T-helper 9 cell (primary cell): ENCODE measurements around the gene PRR32.
"Not testable (repeated sequence)": the region's sequence is repeated elsewhere in the genome, so short reads cannot be mapped to it uniquely, and the experiment has no call there.

Source experiments
- DNase-seq: peaks from one replicate; pipeline ENCODE4 v3.0.0-alpha.2; 2020
- total RNA-seq, 2 donors: gene quantifications; one replicate each; lab custom pipeline; 2026; lab: John Stamatoyannopoulos, UW

PRR32 gene, protein sequence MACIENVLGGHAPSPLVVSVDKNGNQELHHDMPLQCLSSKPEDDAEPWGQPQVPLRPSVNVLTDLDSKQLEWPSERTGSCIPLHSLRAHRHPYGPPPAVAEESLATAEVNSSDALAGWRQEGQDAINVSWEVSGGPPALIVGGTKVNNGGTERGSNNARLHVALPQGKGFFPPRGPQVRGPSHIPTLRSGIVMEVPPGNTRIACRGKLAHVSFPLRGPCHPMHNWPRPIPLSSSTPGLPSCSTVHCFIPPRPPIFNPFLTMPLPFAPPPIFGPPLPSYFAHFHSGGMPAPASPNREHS
- 0 reads per million in 2 donors for total RNA-seq

DNA sequence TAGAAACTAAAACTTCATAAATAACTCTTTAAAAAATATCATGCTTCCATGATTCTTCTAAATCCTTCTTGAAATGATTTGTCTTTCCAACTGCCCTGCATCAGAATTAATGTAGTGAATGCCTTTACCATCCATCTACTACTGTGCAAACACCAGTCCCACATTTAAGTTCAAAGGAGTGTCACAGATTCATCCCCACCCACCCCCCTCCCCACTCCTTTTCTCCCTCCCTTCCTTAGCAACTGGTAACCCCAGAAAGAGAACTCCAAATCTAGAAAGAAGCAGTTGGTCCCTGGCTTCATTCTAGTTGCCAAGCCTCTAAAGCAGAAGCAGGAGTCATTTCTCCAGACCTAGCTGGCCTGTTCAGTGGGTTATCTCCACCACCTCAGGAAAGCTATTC, at the start of gene PRR32:
Gene PRR32 (plus strand): TSS at position 301 of the 400 bp plus-strand sequence. CDS start 115 bp downstream, outside the sequence.
- DNase-seq: no peak

DNA sequence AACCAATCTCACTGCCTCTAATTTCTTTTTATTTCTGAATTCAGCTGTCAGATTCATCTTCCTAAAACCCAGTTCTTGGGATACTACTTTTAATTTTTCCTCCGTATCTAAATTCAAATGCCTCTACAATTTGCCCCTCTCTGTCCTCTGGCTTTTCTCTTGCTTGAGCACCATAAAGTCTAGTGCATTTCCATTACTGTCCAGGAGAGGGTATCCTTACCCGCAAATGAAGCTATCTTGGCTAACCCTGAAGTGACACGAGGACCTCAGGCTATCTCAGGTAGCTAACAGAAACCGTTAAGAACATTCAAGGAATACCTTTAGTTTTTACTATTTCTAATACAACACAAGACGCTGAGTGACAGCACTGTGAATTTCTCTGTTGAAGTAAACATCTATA, 49.4 kb upstream of the PRR32 start:
- no peak for DNase-seq

DNA sequence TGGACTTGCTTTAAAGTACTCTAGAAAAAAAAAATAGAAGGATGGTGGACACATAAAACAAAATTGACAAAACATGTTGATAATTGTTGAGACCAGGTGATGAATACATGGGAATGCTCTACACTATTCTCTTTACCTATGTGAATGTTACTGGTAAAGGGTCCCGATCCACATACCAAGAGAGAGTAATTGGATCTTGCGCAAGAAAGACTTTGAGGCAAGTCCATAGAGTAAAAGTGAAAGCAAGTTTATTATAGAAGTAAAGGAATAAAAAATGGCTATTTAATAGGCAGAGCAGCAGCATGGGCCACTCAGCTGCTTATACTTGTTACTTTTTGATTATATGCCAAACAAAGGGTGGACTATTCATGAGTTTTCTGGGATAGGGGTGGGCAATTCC, 34.0 kb upstream of the PRR32 start:
- DNase-seq: no peak

DNA sequence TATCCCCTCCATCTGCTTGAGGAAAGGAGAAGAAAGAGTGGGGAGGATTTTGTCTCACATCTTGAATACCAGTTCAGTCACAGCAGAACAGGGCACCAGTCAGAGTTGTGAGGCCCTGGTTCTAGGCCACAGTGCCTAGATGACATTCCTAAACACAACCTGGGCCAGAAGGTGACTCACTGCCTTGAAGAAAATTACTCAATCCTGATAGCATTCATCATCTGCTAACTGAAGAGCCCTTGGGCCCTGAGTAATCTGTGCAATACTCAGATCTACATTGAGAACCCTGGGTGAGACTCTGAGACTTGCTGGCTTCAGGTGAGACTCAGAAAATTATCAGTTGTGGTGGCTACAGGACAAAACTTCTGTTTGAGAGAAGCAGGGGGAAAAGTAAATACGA, 20.5 kb upstream of the PRR32 start:
- no peak for DNase-seq

DNA sequence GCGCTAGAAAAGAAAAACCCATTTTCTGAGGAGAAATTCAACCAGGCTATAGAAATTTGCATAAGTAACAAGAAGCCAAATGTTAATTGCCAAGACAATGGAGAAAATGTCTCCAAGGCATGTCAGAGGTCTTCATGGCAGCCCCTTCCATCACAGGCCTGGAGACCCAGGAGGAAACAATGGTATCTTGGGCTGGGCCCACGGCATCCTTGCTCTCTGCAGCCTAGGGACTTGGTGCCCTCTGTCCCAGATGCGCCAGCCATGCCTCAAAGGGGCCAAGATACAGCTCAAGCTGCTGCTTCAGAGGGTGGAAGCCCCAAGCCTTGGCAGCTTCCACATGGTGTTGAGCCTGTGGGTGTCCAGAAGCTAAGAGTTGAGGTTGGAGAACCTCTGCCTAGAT, 12.7 kb upstream of the PRR32 start:
- not testable (repeated sequence) for DNase-seq

DNA sequence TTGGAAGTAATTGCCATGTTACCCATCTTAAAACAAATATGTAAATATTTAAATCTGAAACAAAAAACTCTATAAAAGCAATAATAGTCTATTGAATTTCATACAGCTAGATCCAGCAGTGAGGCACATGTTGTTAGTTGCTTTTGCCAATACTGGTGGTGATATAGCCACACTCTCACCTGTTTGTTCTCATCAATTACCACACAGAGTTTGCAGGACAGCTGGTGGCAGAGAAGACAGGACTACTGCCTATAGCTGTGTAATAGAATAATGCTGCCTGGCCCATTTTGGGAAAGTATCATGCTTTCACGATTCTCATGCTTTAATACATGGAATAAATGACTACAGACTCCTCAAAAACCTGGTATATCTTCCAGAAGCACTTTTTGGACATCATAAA, 3.7 kb upstream of the PRR32 start:
- DNase-seq: no peak

DNA sequence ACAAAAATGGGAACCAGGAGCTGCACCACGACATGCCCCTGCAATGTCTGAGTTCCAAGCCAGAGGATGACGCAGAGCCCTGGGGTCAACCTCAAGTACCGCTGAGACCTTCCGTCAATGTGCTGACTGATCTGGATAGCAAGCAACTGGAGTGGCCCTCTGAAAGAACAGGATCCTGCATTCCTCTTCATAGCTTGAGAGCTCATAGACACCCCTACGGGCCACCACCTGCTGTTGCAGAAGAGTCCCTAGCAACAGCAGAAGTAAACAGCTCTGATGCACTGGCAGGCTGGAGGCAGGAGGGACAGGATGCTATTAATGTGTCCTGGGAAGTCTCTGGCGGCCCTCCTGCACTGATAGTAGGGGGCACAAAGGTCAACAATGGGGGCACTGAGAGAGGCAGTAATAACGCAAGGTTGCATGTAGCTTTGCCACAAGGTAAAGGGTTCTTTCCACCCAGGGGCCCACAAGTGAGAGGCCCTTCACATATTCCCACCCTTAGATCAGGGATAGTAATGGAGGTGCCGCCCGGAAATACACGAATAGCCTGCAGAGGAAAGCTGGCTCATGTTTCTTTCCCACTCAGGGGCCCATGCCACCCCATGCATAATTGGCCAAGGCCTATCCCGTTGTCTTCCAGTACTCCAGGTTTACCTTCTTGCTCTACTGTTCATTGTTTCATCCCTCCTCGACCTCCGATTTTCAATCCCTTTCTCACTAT, 1.3 kb downstream of the PRR32 start:
- no peak for DNase-seq

DNA sequence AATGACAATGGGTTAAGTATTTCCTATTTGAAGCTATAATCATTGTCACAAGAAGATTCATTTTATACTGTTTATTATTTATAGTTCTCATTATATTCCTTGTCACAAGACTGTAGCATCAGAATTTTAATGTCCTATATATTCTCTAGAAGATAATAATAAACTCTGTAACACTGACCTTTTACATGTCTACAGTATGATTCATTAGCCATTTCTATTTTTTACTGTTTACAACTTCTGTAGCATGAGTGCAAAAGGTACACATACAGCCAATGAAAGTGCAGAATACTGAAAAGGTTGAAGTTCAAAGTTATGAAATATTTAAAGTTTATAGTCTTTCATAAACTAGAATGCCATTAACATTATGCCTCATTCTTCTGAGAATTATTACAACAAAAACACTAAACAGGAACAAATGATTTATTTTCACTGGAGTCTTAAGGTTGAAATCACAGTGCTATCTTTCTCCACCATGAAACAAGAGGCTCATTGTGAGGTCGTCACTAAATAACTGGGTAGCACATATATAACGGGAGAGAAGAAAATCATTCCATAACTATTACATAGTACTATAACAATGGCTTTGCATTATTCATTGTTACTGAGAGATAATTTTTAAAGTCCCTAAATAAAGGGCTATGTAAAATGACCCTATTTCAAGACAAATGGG, 4.9 kb downstream of the PRR32 start:
- DNase-seq: no peak

DNA sequence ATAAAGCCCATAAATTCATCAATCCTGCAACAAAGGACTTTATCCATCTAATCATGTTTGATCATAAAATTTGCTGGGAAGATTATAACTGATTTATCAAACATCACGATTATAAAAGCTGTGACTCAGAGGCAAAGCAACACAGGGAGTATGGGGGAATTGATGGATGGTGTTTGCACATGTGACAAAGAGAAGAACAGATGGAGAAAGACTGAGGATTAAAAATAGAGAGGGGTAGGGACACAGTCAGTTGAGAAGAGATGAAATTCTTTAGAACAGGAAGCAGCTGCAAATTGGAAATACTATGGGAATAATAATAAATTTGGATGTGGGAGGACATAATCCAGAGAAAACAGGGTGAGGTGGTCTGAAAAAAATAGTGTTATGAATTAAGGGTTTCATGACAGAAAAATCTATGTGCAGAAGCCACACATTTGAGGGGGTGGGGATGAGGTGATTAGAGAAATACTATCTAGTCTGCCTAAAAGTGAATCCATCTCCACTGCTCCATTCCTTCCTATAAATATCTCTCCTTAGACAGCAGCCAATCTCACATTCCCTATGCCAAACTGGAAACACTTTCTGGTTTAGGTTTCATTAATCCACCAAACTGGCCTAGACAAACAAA, 6.2 kb downstream of the PRR32 start:
- DNase-seq: no peak

DNA sequence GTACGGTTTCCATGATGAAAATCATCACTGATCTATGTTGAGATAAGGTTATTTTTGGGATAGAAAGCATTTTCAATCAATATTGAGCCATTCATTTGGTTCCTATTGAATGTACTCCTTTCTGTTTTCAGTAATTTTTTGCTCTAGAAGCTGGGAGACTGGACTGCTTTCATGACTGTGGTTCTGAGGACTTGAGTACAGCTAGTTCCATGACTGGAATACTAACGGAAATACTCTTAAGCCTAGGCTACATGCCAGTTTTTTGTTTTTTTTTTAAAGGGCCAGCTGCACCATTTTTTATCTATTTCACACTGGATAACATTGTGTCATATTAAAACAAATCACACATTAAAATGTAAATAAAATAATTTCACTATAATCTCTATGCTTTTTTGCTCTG, 16.7 kb downstream of the PRR32 start:
- no peak for DNase-seq

DNA sequence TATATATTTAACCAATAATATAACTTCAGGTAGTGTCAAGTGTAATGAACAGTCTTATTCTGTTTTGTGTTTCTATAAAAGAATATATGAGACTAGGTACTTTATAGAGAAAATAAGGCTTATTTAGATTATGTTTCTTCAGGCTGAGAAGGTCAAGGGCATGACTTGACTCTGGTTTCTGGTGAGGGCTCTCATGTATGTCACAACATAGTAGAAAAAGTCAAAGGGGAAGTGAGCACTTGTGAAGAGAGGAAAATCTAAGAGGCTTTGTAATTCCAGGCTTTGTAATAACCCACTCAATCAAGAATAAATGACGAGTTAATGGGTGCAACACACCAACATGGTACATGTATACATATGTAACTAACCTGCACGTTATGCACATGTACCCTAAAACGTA, 27.6 kb downstream of the PRR32 start:
- DNase-seq: no peak

DNA sequence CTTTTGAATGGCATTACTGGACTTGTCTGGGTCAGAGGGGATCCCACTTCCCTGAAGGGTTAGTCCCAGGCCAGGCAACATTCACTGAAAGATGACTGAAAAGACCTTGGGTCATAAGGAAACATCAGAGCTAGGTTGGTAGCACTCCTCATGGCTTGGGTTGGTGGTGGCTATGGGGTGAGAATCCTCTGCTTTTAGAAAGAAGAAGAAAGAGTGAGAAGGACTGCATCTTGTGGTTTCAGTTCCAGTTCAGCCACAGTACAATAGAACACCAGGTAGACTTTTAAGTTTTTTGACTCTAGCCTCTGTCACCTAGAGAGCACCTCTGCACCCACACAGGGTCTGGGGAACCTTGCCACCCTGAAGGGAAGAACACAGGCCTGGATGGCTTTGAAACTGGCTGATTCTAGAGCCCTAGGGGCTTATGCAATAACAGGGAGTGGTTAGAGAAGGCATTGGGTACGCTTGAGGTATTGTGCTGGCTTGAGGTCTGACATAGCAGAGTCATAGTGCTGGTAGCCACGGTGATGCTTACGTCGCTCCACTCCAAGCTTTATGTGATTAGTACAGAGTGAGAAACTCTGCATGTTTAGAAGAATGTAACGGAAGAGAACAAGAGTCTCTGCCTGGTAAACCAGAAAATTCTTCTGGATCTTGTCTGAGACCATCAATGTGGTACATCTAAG, 36.5 kb downstream of the PRR32 start:
- no peak for DNase-seq
